Motor neuron (in vitro differentiated cells): ENCODE results near the gene PATZ1. TPM values are rescaled to one million over a fixed set of nuclear protein-coding genes. Genes with fewer than 3 reads are reported as not detected.
A peak's percentile ranks its signal among the peaks of the same experiment; 100 is the strongest.
"Not testable (repeated sequence)": the region's sequence is repeated elsewhere in the genome, so short reads cannot be mapped to it uniquely, and the experiment has no call there.

Experiments
- ATAC-seq, 8 experiments: fragments of 200-7000 bp; cut with Tn5 transposase; replicated peaks in 6 of 8; 2 replicates each; pipeline ENCODE4 v1.8.0; 2021; ENCODE audit warnings: mild to moderate bottlenecking in 8 of 8, moderate library complexity in 8 of 8
- H3K27ac ChIP-seq, 2 donors: fragments of 250-450 bp; sonication (Bioruptor Pico); 2 replicates each; pipeline ENCODE4 v1.9.0; 2021; ENCODE audit warnings: antibody characterized with exemption in 2 of 2, mild to moderate bottlenecking in 2 of 2, moderate library complexity in 1 of 2
- H3K4me1 ChIP-seq, 2 donors: fragments of 250-450 bp; sonication (Bioruptor Pico); replicated peaks in 1 of 2; 2 replicates each; pipeline ENCODE4 v1.6.1; 2021; ENCODE audit warnings: antibody characterized with exemption in 2 of 2, mild to moderate bottlenecking in 2 of 2, moderate library complexity in 1 of 2
- H3K4me3 ChIP-seq, 5 donors: fragments of 250-450 bp; sonication (Bioruptor Pico); 2 replicates each; pipeline ENCODE4 v1.9.0; 2021; ENCODE audit warnings: antibody characterized with exemption in 5 of 5, mild to moderate bottlenecking in 5 of 5, moderate library complexity in 4 of 5
- WGBS, 10 experiments: fragments of 450-650 bp; shearing (Covaris generic); methylation state at CpG; one replicate each; pipeline ENCODE4 v1.0.0; 2022; 5-methylcytosine and 5-hydroxymethylcytosine counted together
- in situ Hi-C, 9 experiments: fragments of 400-800 bp; cut with MboI; loops; one replicate each; pipeline ENCODE4 v1.15.0; 2021; ENCODE audit warnings: low sequenced_read_pairs in 9 of 9, low pct_unique_long_range_greater_than_20kb in 2 of 9; ENCODE audit not compliant: unreplicated experiment in 9 of 9
- total RNA-seq, 8 experiments: library from RNA; unstranded; fragments of 300-600 nt; gene quantifications; 2 replicates each; pipeline versions ENCODE4 v1.2.3 to v1.2.4, GENCODE V29; 2022

PATZ1 gene, protein sequence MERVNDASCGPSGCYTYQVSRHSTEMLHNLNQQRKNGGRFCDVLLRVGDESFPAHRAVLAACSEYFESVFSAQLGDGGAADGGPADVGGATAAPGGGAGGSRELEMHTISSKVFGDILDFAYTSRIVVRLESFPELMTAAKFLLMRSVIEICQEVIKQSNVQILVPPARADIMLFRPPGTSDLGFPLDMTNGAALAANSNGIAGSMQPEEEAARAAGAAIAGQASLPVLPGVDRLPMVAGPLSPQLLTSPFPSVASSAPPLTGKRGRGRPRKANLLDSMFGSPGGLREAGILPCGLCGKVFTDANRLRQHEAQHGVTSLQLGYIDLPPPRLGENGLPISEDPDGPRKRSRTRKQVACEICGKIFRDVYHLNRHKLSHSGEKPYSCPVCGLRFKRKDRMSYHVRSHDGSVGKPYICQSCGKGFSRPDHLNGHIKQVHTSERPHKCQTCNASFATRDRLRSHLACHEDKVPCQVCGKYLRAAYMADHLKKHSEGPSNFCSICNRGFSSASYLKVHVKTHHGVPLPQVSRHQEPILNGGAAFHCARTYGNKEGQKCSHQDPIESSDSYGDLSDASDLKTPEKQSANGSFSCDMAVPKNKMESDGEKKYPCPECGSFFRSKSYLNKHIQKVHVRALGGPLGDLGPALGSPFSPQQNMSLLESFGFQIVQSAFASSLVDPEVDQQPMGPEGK
- total RNA-seq = 10 to 100 TPM in 7 of 8 experiments, 1 to 10 TPM in 1; 4.7 to 69.6 (median 31.9) TPM

- peak; percentile 16 to 51 (median 26) for ATAC-seq
- no CpG with 5 or more reads among the region's 41 CpGs for WGBS, 10 experiments
- peaks cover 20 to 27% of the 10 kb centered on the region in 2 donors for H3K4me1 ChIP-seq
- in situ Hi-C loops = no loop called here
- H3K27ac ChIP-seq = peak within 1 kb of the TSS; percentile 96 to 99
- peak within 1 kb of the TSS; percentile 49 to 97 (median 67) for H3K4me3 ChIP-seq
Measured at GRCh38 chr22:31346255-31346732, at the start of gene PATZ1. TSS of gene PATZ1 (minus strand) at chr22:31346346. CDS start at chr22:31345602, 744 bp downstream.

GRCh38 chr22:31394326-31394725 is 48.2 kb upstream of the PATZ1 start:
- Histone ChIP-seq H3K27ac (no peak overlapping the region), H3K4me3 (no peak overlapping the region), H3K4me1 (peaks cover 7 to 9% of the 10 kb centered on the region in 2 donors)
- no peak for ATAC-seq
- WGBS, 10 experiments = 0 to 95% (median 56%) methylated on average over 1 to 2 of the region's 3 CpGs; no CpG with 5 or more reads in 4 of the 10 experiments
- in situ Hi-C loops = no loop called here

GRCh38 chr22:31393893-31394292 is 47.7 kb upstream of the PATZ1 start:
- Histone ChIP-seq H3K4me1 (peaks cover 7 to 9% of the 10 kb centered on the region in 2 donors), H3K27ac (no peak overlapping the region), H3K4me3 (no peak overlapping the region)
- ATAC-seq = no peak
- in situ Hi-C loops = no loop called here
- 100% methylated on average over 1 of the region's 2 CpGs; no CpG with 5 or more reads in 7 of the 10 experiments for WGBS, 10 experiments

DNA sequence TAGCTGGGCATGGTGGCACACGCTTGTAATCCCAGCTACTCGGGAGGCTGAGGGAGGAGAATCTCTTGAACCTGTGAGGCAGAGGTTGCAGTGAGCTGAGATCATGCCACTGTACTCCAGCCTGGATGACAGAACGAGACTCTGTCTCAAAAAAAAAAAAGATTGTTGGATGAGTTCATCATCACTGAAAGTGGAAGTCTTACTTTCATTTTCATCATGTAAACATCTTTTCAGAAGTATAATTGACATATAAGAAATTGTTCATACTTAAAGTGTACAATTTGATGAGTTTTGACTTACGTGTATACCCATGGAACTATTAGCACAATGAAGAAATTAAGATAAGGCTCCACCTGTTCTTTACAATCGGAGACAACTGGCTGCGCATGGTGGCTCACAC is 32.5 kb upstream of the PATZ1 start:
- in situ Hi-C loops, H3K4me3 ChIP-seq, H3K27ac ChIP-seq, ATAC-seq, H3K4me1 ChIP-seq: not testable (repeated sequence)
- WGBS, 10 experiments = 53 to 100% (median 94%) methylated on average over 1 to 5 of the region's 6 CpGs; no CpG with 5 or more reads in 3 of the 10 experiments

GRCh38 chr22:31378123-31378522 is 32.0 kb upstream of the PATZ1 start:
- no peak overlapping the region for H3K4me3 ChIP-seq
- ATAC-seq = no peak
- in situ Hi-C loops = no loop called here
- H3K27ac ChIP-seq = no peak overlapping the region
- H3K4me1 ChIP-seq = no peaks in the 10 kb centered on the region
- WGBS, 10 experiments = 60 to 100% (median 76%) methylated on average over 1 to 3 of the region's 3 CpGs; no CpG with 5 or more reads in 5 of the 10 experiments

DNA sequence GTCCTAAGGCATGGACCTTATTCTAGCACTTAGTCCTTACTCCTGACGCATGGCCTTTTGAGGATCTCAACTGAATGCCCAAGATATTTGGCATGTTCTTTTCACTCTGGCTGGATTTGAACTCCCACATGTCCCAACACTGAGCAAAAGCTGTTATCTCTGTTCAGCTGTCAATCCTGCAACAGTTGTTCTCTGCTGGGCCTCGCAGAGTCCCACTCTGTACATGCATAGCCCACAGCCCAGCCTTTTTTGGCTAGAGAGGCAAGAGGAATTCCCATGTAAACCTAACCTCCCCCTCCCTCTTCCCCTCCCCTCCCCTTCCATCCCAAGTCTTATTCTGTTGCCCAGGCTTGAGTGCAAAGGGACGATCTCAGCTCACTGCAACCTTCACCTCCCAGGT is 31.5 kb upstream of the PATZ1 start:
- in situ Hi-C loops = no loop called here
- no peak overlapping the region for H3K4me3 ChIP-seq
- no peaks in the 10 kb centered on the region for H3K4me1 ChIP-seq
- ATAC-seq = no peak
- WGBS, 10 experiments = 40 to 100% (median 100%) methylated on average over 1 of the region's 3 CpGs; no CpG with 5 or more reads in 5 of the 10 experiments
- no peak overlapping the region for H3K27ac ChIP-seq

GRCh38 chr22:31367426-31367825 is 21.3 kb upstream of the PATZ1 start:
- Histone ChIP-seq H3K4me3 (no peak overlapping the region), H3K4me1 (no peaks in the 10 kb centered on the region), H3K27ac (no peak overlapping the region)
- WGBS, 10 experiments = 33 to 100% (median 67%) methylated on average over 1 to 3 of the region's 3 CpGs; no CpG with 5 or more reads in 2 of the 10 experiments
- in situ Hi-C loops = no loop called here
- no peak for ATAC-seq

GRCh38 chr22:31363885-31364465 is 17.8 kb upstream of the PATZ1 start:
- no peak for ATAC-seq
- Histone ChIP-seq H3K4me3 (no peak overlapping the region), H3K4me1 (no peaks in the 10 kb centered on the region), H3K27ac (no peak overlapping the region)
- 10 to 100% (median 42%) methylated on average over 1 to 3 of the region's 3 CpGs; no CpG with 5 or more reads in 4 of the 10 experiments for WGBS, 10 experiments
- in situ Hi-C loops = no loop called here

GRCh38 chr22:31361743-31362142 is 15.6 kb upstream of the PATZ1 start:
- ATAC-seq = no peak

DNA sequence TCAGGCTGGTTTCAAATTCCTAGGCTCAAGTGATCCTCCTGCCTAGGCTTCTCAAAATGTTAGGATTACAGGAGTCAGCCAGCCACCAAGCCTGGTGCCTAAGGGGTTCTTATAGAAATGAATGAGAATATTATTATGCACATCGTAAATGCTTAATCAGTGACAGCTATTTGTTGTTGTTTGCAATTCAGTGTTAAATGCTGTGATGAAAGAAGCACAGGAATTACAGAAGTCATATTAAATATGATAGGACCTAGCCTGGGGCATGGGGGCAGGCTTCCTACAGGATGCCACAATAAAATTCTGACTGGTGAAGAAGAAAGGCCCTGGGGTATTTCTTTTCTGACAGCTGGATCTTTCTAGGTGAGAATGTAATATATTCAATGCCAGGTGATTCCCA is 13.9 kb upstream of the PATZ1 start:
- WGBS, 10 experiments = 0 to 100% (median 95%) methylated on average over 1 of the region's 1 CpG; no CpG with 5 or more reads in 4 of the 10 experiments
- no peak overlapping the region for H3K27ac ChIP-seq
- in situ Hi-C loops = no loop called here
- no peaks in the 10 kb centered on the region for H3K4me1 ChIP-seq
- peak in 3 of 8 experiments; percentile 45 to 92 (median 73) for ATAC-seq
- H3K4me3 ChIP-seq = no peak overlapping the region

More at GRCh38 chr22:31361743-31362142, 15.6 kb upstream of the PATZ1 start:
- 0 to 40% methylated on average over 1 of the region's 1 CpG; no CpG with 5 or more reads in 8 of the 10 experiments for WGBS, 10 experiments
- no peaks in the 10 kb centered on the region for H3K4me1 ChIP-seq
- in situ Hi-C loops = no loop called here
- H3K4me3 ChIP-seq = no peak overlapping the region
- H3K27ac ChIP-seq = no peak overlapping the region

DNA sequence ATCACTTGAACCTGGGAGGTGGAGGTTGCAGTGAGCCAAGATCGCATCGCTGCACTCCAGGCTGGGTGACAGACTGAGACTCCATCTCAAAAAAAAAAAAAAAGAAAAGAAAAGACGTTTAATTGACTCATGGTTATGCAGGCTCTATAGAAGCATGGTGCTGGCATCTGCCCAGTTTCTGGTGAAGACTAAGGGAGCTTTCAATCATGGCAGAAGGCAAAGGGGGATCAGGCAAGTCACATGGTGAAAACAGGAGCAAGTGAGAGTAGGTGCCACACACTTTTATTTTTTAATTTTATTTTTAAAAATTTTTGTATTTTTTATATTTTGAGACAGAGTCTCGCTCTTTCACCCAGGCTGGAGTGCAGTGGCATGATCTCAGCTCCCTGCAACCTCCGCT is 8.4 kb upstream of the PATZ1 start:
- ATAC-seq = no peak
- H3K4me3 ChIP-seq = no peak overlapping the region
- H3K4me1 ChIP-seq = peaks cover 4 to 6% of the 10 kb centered on the region in 2 donors
- in situ Hi-C loops = no loop called here
- no peak overlapping the region for H3K27ac ChIP-seq
- WGBS, 10 experiments = 53 to 100% (median 69%) methylated on average over 1 to 5 of the region's 5 CpGs; no CpG with 5 or more reads in 1 of the 10 experiments

- Histone ChIP-seq H3K4me1 (peaks cover 7 to 8% of the 10 kb centered on the region in 2 donors), H3K4me3 (no peak overlapping the region), H3K27ac (peak overlapping the region in 1 of 2 donors; percentile 12)
- WGBS, 10 experiments = 16 to 89% (median 51%) methylated on average over 1 to 7 of the region's 8 CpGs; no CpG with 5 or more reads in 2 of the 10 experiments
- in situ Hi-C loops = no loop called here
- ATAC-seq = peak in 1 of 8 experiments; percentile 2
Measured at GRCh38 chr22:31350410-31350863, 4.3 kb upstream of the PATZ1 start.

GRCh38 chr22:31349960-31350359 is 3.8 kb upstream of the PATZ1 start:
- Histone ChIP-seq H3K27ac (no peak overlapping the region), H3K4me3 (no peak overlapping the region), H3K4me1 (peaks cover 7 to 8% of the 10 kb centered on the region in 2 donors)
- no peak for ATAC-seq
- in situ Hi-C loops = no loop called here
